ENCODE measurements around the gene SMIM5.

Gene SMIM5

DNA sequence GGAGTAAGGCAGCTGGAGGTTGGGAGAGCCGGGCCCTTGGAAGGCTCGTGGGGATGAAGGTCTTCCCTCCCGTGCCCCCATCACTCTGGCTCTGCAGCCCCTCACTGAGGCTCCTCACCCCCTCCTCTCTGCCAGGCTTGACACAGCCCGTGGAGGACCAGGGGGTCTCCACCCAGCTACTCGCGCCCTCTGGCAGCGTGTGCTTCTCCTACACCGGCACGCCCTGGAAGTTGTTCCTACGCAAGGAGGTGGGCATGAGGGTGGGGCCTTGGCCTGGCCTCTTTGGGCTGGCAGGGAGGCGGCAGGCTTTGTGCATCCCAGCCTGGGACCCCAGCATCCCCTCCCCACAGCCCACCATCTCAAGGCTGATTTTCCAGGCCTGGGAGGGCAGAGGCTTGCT is 15.6 kb upstream of the SMIM5 start:
- no peaks in the 10 kb centered on the region for H3K36me3 ChIP-seq (ENCODE audit: insufficient read depth, low read length)
- no peaks in the 10 kb centered on the region for H3K4me1 ChIP-seq (ENCODE audit: insufficient read depth, low read length)
- no peaks in the 10 kb centered on the region for H3K9me3 ChIP-seq (ENCODE audit: insufficient read depth, low read depth, low read length)
- no peak overlapping the region for H3K27ac ChIP-seq (ENCODE audit: low read depth, low read length)
- 90% methylated on average over 11 of the region's 11 CpGs for WGBS
- no peak overlapping the region for H3K9ac ChIP-seq (ENCODE audit: low read depth, low read length)
- H3K27me3 ChIP-seq (ENCODE audit: insufficient read depth, low read length) = no peaks in the 10 kb centered on the region; the same call in 1 of the 2 replicates
- H3K4me3 ChIP-seq (ENCODE audit: low read length) = no peak overlapping the region

DNA sequence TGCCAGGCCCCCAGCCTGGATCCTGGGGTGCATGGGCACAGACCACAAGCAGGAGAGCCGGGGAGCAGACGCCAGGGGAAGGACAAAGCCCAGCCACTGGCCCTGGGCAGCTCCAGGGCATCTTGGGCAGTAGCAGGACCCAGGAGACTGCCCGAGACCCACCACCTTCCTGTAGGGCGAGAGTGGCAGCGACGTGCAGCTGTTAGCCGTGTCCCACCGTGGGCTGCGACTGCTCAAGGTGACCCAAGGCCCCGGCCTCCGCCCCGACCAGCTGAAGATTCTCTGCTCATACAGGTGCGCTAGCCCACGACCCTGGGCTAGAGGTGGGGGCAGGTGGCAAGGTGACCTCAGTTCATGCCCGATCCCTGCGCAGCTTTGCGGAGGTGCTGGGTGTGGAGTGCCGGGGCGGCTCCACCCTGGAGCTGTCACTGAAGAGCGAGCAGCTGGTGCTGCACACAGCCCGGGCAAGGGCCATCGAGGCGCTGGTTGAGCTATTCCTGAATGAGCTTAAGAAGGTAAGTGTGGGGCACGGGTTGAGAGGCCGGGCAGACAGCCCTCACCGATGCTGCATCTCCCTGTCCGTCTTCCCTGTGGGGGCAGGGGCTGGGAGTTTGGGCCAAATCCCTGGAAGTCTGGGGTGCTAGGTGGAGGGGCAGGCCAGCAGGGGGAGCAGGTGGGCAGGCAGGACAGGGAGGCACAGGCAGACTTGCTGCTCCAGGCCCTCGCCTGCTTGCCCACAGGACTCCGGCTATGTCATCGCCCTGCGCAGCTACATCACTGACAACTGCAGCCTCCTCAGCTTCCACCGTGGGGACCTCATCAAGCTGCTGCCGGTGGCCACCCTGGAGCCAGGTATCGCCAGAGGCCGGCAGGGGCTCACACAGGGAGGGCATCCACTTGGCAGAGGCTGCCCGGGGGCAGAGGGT is 13.5 kb upstream of the SMIM5 start:
- Histone ChIP-seq H3K9me3 (ENCODE audit: insufficient read depth, low read depth, low read length) (no peaks in the 10 kb centered on the region), H3K4me3 (ENCODE audit: low read length) (no peak overlapping the region), H3K9ac (ENCODE audit: low read depth, low read length) (no peak overlapping the region), H3K27me3 (ENCODE audit: insufficient read depth, low read length) (no peaks in the 10 kb centered on the region; the same call in 1 of the 2 replicates), H3K4me1 (ENCODE audit: insufficient read depth, low read length) (no peaks in the 10 kb centered on the region), H3K27ac (ENCODE audit: low read depth, low read length) (no peak overlapping the region), H3K36me3 (ENCODE audit: insufficient read depth, low read length) (no peaks in the 10 kb centered on the region)
- 79% methylated on average over 36 of the region's 36 CpGs for WGBS

- H3K27me3 ChIP-seq (ENCODE audit: insufficient read depth, low read length) = no peaks in the 10 kb centered on the region; the same call in 1 of the 2 replicates
- H3K4me1 ChIP-seq (ENCODE audit: insufficient read depth, low read length) = no peaks in the 10 kb centered on the region
Measured at GRCh38 chr17:75621489-75621888, 11.7 kb upstream of the SMIM5 start.

DNA sequence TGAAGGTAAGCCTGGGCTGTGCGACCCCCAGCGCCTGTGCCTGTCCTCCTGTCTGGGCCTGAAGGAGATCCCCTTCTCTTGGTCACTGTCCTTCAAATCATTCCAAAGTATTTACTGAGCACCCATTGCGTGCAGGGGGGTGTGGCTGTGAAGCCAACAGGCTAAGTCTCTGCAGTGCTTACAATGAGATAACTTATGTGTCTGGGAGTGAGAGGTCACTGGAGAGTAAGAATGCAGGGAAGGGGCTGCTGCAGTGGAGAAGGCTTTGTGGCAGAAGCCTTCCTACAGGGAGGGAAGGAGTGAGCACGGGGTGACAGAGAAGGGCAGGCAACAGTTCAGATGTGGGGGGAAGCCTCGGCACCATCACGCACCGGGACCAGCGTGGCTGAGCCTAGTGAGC is 11.2 kb upstream of the SMIM5 start:
- no peaks in the 10 kb centered on the region for H3K27me3 ChIP-seq (ENCODE audit: insufficient read depth, low read length)
- H3K4me1 ChIP-seq (ENCODE audit: insufficient read depth, low read length) = no peaks in the 10 kb centered on the region
- H3K4me3 ChIP-seq (ENCODE audit: low read length) = no peak overlapping the region
- H3K27ac ChIP-seq (ENCODE audit: low read depth, low read length) = no peak overlapping the region
- no peaks in the 10 kb centered on the region for H3K36me3 ChIP-seq (ENCODE audit: insufficient read depth, low read length)
- no peak overlapping the region for H3K9ac ChIP-seq (ENCODE audit: low read depth, low read length)
- WGBS = 86% methylated on average over 8 of the region's 8 CpGs
- no peaks in the 10 kb centered on the region for H3K9me3 ChIP-seq (ENCODE audit: insufficient read depth, low read depth, low read length)

More at GRCh38 chr17:75621489-75621888, 11.7 kb upstream of the SMIM5 start:
- no peak overlapping the region for H3K4me3 ChIP-seq (ENCODE audit: low read length)
- 91% methylated on average over 4 of the region's 4 CpGs for WGBS
- H3K36me3 ChIP-seq (ENCODE audit: insufficient read depth, low read length) = no peaks in the 10 kb centered on the region
- H3K9me3 ChIP-seq (ENCODE audit: insufficient read depth, low read depth, low read length) = no peaks in the 10 kb centered on the region
- no peak overlapping the region for H3K9ac ChIP-seq (ENCODE audit: low read depth, low read length)
- H3K27ac ChIP-seq (ENCODE audit: low read depth, low read length) = no peak overlapping the region

- Histone ChIP-seq H3K36me3 (ENCODE audit: insufficient read depth, low read length) (no peaks in the 10 kb centered on the region), H3K9ac (ENCODE audit: low read depth, low read length) (no peak overlapping the region), H3K27me3 (ENCODE audit: insufficient read depth, low read length) (no peaks in the 10 kb centered on the region), H3K9me3 (ENCODE audit: insufficient read depth, low read depth, low read length) (no peaks in the 10 kb centered on the region), H3K4me3 (ENCODE audit: low read length) (no peak overlapping the region), H3K27ac (ENCODE audit: low read depth, low read length) (no peak overlapping the region), H3K4me1 (ENCODE audit: insufficient read depth, low read length) (no peaks in the 10 kb centered on the region)
- WGBS = 89% methylated on average over 15 of the region's 15 CpGs
Measured at GRCh38 chr17:75622771-75623273, 10.4 kb upstream of the SMIM5 start.

GRCh38 chr17:75623386-75623785 is 9.8 kb upstream of the SMIM5 start:
- Histone ChIP-seq H3K4me3 (ENCODE audit: low read length) (no peak overlapping the region), H3K27ac (ENCODE audit: low read depth, low read length) (no peak overlapping the region), H3K4me1 (ENCODE audit: insufficient read depth, low read length) (no peaks in the 10 kb centered on the region), H3K36me3 (ENCODE audit: insufficient read depth, low read length) (no peaks in the 10 kb centered on the region), H3K9ac (ENCODE audit: low read depth, low read length) (no peak overlapping the region), H3K27me3 (ENCODE audit: insufficient read depth, low read length) (no peaks in the 10 kb centered on the region), H3K9me3 (ENCODE audit: insufficient read depth, low read depth, low read length) (no peaks in the 10 kb centered on the region)
- whole genome bisulfite sequencing = 94% methylated on average over 9 of the region's 9 CpGs

DNA sequence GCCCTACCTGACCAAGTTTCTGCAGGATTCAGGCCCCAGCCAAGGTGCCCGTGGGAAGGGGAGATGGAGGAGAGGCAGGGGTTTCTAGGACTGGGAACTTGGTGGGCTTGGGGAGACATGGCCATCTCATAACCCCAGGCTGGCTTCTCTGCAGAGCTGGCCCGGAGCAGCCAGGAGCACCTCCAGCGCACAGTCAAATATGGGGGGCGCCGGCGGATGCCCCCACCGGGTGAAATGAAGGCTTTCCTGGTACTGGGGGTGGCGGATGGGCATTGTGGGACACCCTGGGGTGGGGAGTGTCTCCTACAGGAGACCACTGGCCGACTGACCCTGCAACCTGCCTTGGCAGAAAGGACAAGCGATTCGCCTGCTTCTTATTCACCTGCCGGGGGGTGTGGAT is 9.2 kb upstream of the SMIM5 start:
- Histone ChIP-seq H3K27ac (ENCODE audit: low read depth, low read length) (no peak overlapping the region), H3K9ac (ENCODE audit: low read depth, low read length) (no peak overlapping the region), H3K9me3 (ENCODE audit: insufficient read depth, low read depth, low read length) (no peaks in the 10 kb centered on the region), H3K4me3 (ENCODE audit: low read length) (no peak overlapping the region), H3K36me3 (ENCODE audit: insufficient read depth, low read length) (no peaks in the 10 kb centered on the region), H3K4me1 (ENCODE audit: insufficient read depth, low read length) (no peaks in the 10 kb centered on the region), H3K27me3 (ENCODE audit: insufficient read depth, low read length) (no peaks in the 10 kb centered on the region)
- 92% methylated on average over 12 of the region's 12 CpGs for WGBS

DNA sequence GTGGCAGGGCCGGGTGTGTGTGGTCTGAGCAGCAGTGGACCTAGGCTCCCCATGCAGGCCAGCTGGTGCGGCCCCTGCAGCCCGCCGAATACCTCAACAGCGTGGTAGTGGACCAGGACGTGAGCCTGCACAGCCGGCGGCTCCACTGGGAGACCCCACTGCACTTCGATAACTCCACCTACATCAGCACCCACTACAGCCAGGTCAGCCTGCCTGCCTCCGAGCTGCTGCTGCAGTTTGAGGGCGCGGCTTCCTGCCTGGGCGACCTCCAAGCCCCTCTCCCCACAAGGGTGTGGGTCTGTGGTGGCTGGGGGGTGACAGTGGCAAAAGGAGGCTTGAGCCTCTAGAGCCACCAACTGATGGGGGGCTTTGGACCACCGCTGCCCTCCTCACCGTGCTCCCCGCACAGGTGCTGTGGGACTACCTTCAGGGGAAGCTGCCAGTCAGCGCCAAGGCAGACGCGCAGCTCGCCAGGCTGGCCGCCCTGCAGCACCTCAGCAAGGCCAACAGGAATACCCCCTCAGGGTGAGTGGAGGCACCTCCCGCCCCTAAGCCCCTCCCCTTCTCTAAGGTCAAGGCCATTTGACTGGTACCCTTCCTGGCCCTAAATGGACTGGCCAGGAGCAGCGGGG is 8.4 kb upstream of the SMIM5 start:
- 92% methylated on average over 22 of the region's 23 CpGs for WGBS
- no peaks in the 10 kb centered on the region for H3K27me3 ChIP-seq (ENCODE audit: insufficient read depth, low read length)
- no peak overlapping the region for H3K9ac ChIP-seq (ENCODE audit: low read depth, low read length)
- H3K9me3 ChIP-seq (ENCODE audit: insufficient read depth, low read depth, low read length) = no peaks in the 10 kb centered on the region
- no peaks in the 10 kb centered on the region for H3K4me1 ChIP-seq (ENCODE audit: insufficient read depth, low read length)
- H3K4me3 ChIP-seq (ENCODE audit: low read length) = no peak overlapping the region
- no peaks in the 10 kb centered on the region for H3K36me3 ChIP-seq (ENCODE audit: insufficient read depth, low read length)
- no peak overlapping the region for H3K27ac ChIP-seq (ENCODE audit: low read depth, low read length)

- Histone ChIP-seq H3K4me3 (ENCODE audit: low read length) (no peak overlapping the region), H3K36me3 (ENCODE audit: insufficient read depth, low read length) (no peaks in the 10 kb centered on the region), H3K9me3 (ENCODE audit: insufficient read depth, low read depth, low read length) (no peaks in the 10 kb centered on the region), H3K9ac (ENCODE audit: low read depth, low read length) (no peak overlapping the region), H3K27ac (ENCODE audit: low read depth, low read length) (no peak overlapping the region), H3K27me3 (ENCODE audit: insufficient read depth, low read length) (no peaks in the 10 kb centered on the region), H3K4me1 (ENCODE audit: insufficient read depth, low read length) (no peaks in the 10 kb centered on the region)
- WGBS = 82% methylated on average over 15 of the region's 15 CpGs
Measured at GRCh38 chr17:75625813-75626486, 7.3 kb upstream of the SMIM5 start.

DNA sequence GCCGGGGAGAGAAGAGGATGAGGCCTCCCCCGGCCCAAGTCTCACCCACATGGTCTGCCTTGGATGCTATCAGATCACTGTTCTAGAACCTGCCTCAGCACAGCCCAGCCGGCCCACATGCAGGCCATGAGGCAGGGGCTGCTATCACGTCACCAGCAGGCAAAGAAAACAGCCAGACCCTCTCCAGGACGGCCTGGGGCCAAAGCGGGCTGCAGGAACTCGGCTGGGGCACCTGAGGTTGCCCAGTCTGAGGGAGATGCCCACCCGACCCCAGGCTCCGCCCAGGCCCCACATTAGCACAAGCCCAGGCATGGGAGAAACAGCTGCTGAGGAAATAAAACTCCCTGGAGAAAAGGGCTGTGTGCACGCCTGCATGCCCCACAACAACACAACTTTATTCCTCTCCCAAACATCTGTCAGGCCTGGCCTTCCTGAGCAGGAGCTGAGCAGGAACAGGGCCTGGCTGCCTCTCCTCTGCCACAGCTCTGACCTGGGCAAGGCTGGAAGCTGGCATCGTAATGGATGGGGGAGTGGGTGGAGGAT is 6.7 kb upstream of the SMIM5 start:
- H3K36me3 ChIP-seq (ENCODE audit: insufficient read depth, low read length) = no peaks in the 10 kb centered on the region; the same call in 1 of the 2 replicates
- no peaks in the 10 kb centered on the region for H3K4me1 ChIP-seq (ENCODE audit: insufficient read depth, low read length)
- no peak overlapping the region for H3K4me3 ChIP-seq (ENCODE audit: low read length)
- WGBS = 95% methylated on average over 11 of the region's 11 CpGs
- no peak overlapping the region for H3K27ac ChIP-seq (ENCODE audit: low read depth, low read length)
- H3K9me3 ChIP-seq (ENCODE audit: insufficient read depth, low read depth, low read length) = no peaks in the 10 kb centered on the region
- no peaks in the 10 kb centered on the region for H3K27me3 ChIP-seq (ENCODE audit: insufficient read depth, low read length)
- no peak overlapping the region for H3K9ac ChIP-seq (ENCODE audit: low read depth, low read length)

DNA sequence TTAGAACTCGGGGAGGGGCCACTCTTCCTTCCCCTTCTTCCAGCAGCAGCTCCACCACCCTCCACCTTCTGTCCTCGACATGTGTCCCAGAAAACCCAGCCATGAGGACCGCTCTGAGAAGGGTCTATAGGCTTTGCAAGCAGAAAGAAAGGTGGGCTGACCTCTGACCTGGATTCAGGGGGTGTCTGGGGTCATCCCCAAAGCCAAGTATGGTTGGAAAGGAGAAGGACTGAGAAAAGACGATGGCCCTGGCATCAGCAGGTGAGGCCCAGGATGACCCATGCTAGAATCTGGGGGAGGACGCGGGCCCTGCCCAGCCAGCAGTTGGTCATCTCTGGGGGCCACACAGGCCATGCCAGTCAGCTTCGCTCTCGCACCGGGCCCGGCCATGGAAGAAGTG is 6.1 kb upstream of the SMIM5 start:
- no peaks in the 10 kb centered on the region for H3K4me1 ChIP-seq (ENCODE audit: insufficient read depth, low read length)
- no peak overlapping the region for H3K9ac ChIP-seq (ENCODE audit: low read depth, low read length)
- no peak overlapping the region for H3K4me3 ChIP-seq (ENCODE audit: low read length)
- no peak overlapping the region for H3K27ac ChIP-seq (ENCODE audit: low read depth, low read length)
- no peaks in the 10 kb centered on the region; the same call in 1 of the 2 replicates for H3K36me3 ChIP-seq (ENCODE audit: insufficient read depth, low read length)
- no peaks in the 10 kb centered on the region for H3K27me3 ChIP-seq (ENCODE audit: insufficient read depth, low read length)
- WGBS = 94% methylated on average over 10 of the region's 10 CpGs
- H3K9me3 ChIP-seq (ENCODE audit: insufficient read depth, low read depth, low read length) = no peaks in the 10 kb centered on the region
